ENCODE results near the gene CHD8.

DNA sequence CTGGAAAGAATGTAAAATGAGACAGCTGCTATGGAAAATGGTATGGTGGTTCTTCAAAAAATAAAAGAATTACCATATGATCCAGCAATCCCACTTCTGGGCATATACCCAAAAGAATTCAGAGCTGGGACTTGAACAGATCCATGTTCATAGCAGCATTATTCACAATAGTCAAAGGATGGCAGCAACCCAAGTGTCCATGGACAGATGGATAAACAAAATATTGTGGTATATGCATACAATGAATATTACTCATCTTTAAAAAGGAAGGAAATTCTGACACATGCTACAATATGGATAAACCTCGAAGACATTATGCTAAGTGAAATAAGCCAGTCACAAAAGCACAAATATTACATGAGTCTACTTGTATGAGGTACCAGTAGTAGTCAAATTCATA is 11.7 kb upstream of the CHD8 start:
- TF ChIP-seq POLR2A (IDR thresholded peaks at IDR 0.05; ENCODE audit: low read depth) (no peak), POLR2AphosphoS5 (IDR thresholded peaks at IDR 0.05) (no peak)

Measured in esophagus muscularis mucosa (tissue), 2 donors.